ENCODE data around the gene PCDHGB4.
"Not testable (repeated sequence)": the region's sequence is repeated elsewhere in the genome, so short reads cannot be mapped to it uniquely, and the experiment has no call there.

PCDHGB4 gene

GRCh38 chr5:141430332-141431113 lies 43.0 kb downstream of the PCDHGB4 start, which contains the start of gene PCDHGA12:
PCDHGA12 (plus strand) TSS chr5:141430507; CDS start chr5:141430760, 253 bp downstream.
- DNase-seq (ENCODE audit: low spot score): peak; percentile 14

GRCh38 chr5:141431286-141431685 lies 43.8 kb downstream of the PCDHGB4 start:
- no peak for DNase-seq (ENCODE audit: low spot score)

- DNase-seq (ENCODE audit: low spot score): not testable (repeated sequence)
Observed at GRCh38 chr5:141432308-141432707, 44.8 kb downstream of the PCDHGB4 start.

GRCh38 chr5:141432726-141433125 lies 45.2 kb downstream of the PCDHGB4 start:
- not testable (repeated sequence) for DNase-seq (ENCODE audit: low spot score)

GRCh38 chr5:141434006-141434405 lies 46.5 kb downstream of the PCDHGB4 start:
- no peak for DNase-seq (ENCODE audit: low spot score)

- no peak for DNase-seq (ENCODE audit: low spot score)
Observed at GRCh38 chr5:141437221-141437620, 49.7 kb downstream of the PCDHGB4 start.

- no peak for DNase-seq (ENCODE audit: low spot score)
Observed at GRCh38 chr5:141439411-141440141, 52.1 kb downstream of the PCDHGB4 start.
